ENCODE results near the gene DPF3.

Gene DPF3

GRCh38 chr14:72736786-72737559 lies 156.9 kb downstream of the DPF3 start:
- no peak for TF ChIP-seq ELF4 (IDR thresholded peaks at IDR 0.05)
- no peak for TF ChIP-seq ARNT (IDR thresholded peaks at IDR 0.05)
- no peak for TF ChIP-seq BHLHE40 (IDR thresholded peaks at IDR 0.05; ENCODE audit: borderline replicate concordance)
- TF ChIP-seq FOXM1 (IDR thresholded peaks at IDR 0.05; ENCODE audit: borderline replicate concordance), result no peak
- no peak for TF ChIP-seq TARDBP (IDR thresholded peaks at IDR 0.05)
- CTCF ChIA-PET, result interaction anchor here (0.7 kb wide), 1 partner anchor 152 kb away, joined by 3 read pairs; no protein-coding TSS in a partner anchor
- POLR2A ChIA-PET, result no interaction called here
- DNase-seq (ENCODE audit: extremely low spot score), result no peak

GRCh38 chr14:72736308-72736707 lies 157.6 kb downstream of the DPF3 start:
- ChIA-PET CTCF (no interaction called here), POLR2A (no interaction called here)
- DNase-seq (ENCODE audit: extremely low spot score), result no peak
- no peak for TF ChIP-seq ARNT (IDR thresholded peaks at IDR 0.05)
- TF ChIP-seq NFRKB (IDR thresholded peaks at IDR 0.05), result no peak
- no peak for TF ChIP-seq TARDBP (IDR thresholded peaks at IDR 0.05)
- no peak for TF ChIP-seq BHLHE40 (IDR thresholded peaks at IDR 0.05; ENCODE audit: borderline replicate concordance)
- TF ChIP-seq SP1 (IDR thresholded peaks at IDR 0.05), result no peak
- TF ChIP-seq CTBP1 (IDR thresholded peaks at IDR 0.05; ENCODE audit: borderline replicate concordance), result no peak
- TF ChIP-seq LEF1 (IDR thresholded peaks at IDR 0.05; ENCODE audit: borderline replicate concordance), result no peak
- TF ChIP-seq FOXA1 (IDR thresholded peaks at IDR 0.05), result no peak
- no peak for TF ChIP-seq ZNF384 (IDR thresholded peaks at IDR 0.05)
- no peak for TF ChIP-seq L3MBTL2 (conservative IDR thresholded peaks at IDR 0.05)
- TF ChIP-seq SUZ12 (IDR thresholded peaks at IDR 0.05), result no peak
- TF ChIP-seq FOXM1 (IDR thresholded peaks at IDR 0.05; ENCODE audit: borderline replicate concordance), result no peak
- TF ChIP-seq PKNOX1 (IDR thresholded peaks at IDR 0.05), result no peak
- TF ChIP-seq ELF4 (IDR thresholded peaks at IDR 0.05), result no peak
- no peak for TF ChIP-seq FOXK2 (IDR thresholded peaks at IDR 0.05)
- no peak for TF ChIP-seq HDGF (IDR thresholded peaks at IDR 0.05; ENCODE audit: borderline replicate concordance)

- ChIA-PET POLR2A (no interaction called here), CTCF (interaction anchor here (0.6 kb wide), 1 partner anchor 591 kb away, joined by 3 read pairs; no protein-coding TSS in a partner anchor)
- no peak for DNase-seq (ENCODE audit: extremely low spot score)
- TF ChIP-seq SUZ12 (IDR thresholded peaks at IDR 0.05), result no peak
- no peak for TF ChIP-seq FOXA1 (IDR thresholded peaks at IDR 0.05)
- no peak for TF ChIP-seq CTBP1 (IDR thresholded peaks at IDR 0.05; ENCODE audit: borderline replicate concordance)
- no peak for TF ChIP-seq ARNT (IDR thresholded peaks at IDR 0.05)
- TF ChIP-seq L3MBTL2 (conservative IDR thresholded peaks at IDR 0.05), result no peak
- TF ChIP-seq FOXM1 (IDR thresholded peaks at IDR 0.05; ENCODE audit: borderline replicate concordance), result no peak
- TF ChIP-seq BHLHE40 (IDR thresholded peaks at IDR 0.05; ENCODE audit: borderline replicate concordance), result no peak
- TF ChIP-seq NFRKB (IDR thresholded peaks at IDR 0.05), result no peak
- TF ChIP-seq SP1 (IDR thresholded peaks at IDR 0.05), result no peak
- no peak for TF ChIP-seq ELF4 (IDR thresholded peaks at IDR 0.05)
- no peak for TF ChIP-seq ZNF384 (IDR thresholded peaks at IDR 0.05)
- TF ChIP-seq PKNOX1 (IDR thresholded peaks at IDR 0.05), result no peak
- TF ChIP-seq TARDBP (IDR thresholded peaks at IDR 0.05), result no peak
- TF ChIP-seq FOXK2 (IDR thresholded peaks at IDR 0.05), result no peak
- no peak for TF ChIP-seq LEF1 (IDR thresholded peaks at IDR 0.05; ENCODE audit: borderline replicate concordance)
- TF ChIP-seq HDGF (IDR thresholded peaks at IDR 0.05; ENCODE audit: borderline replicate concordance), result no peak
Observed at GRCh38 chr14:72732022-72732780, 161.7 kb downstream of the DPF3 start.

GRCh38 chr14:72731252-72732020 lies 162.5 kb downstream of the DPF3 start:
- TF ChIP-seq FOXK2 (IDR thresholded peaks at IDR 0.05) (no peak), NFRKB (IDR thresholded peaks at IDR 0.05) (no peak), ELF4 (IDR thresholded peaks at IDR 0.05) (no peak), CTBP1 (IDR thresholded peaks at IDR 0.05; ENCODE audit: borderline replicate concordance) (no peak), BHLHE40 (IDR thresholded peaks at IDR 0.05; ENCODE audit: borderline replicate concordance) (no peak), HDGF (IDR thresholded peaks at IDR 0.05; ENCODE audit: borderline replicate concordance) (no peak), TARDBP (IDR thresholded peaks at IDR 0.05) (no peak), ARNT (IDR thresholded peaks at IDR 0.05) (no peak), LEF1 (IDR thresholded peaks at IDR 0.05; ENCODE audit: borderline replicate concordance) (no peak), L3MBTL2 (conservative IDR thresholded peaks at IDR 0.05) (no peak), SP1 (IDR thresholded peaks at IDR 0.05) (no peak), FOXA1 (IDR thresholded peaks at IDR 0.05) (no peak), PKNOX1 (IDR thresholded peaks at IDR 0.05) (no peak), FOXM1 (IDR thresholded peaks at IDR 0.05; ENCODE audit: borderline replicate concordance) (no peak), SUZ12 (IDR thresholded peaks at IDR 0.05) (no peak), ZNF384 (IDR thresholded peaks at IDR 0.05) (no peak)
- no peak for DNase-seq (ENCODE audit: extremely low spot score)
- POLR2A ChIA-PET, result no interaction called here
- CTCF ChIA-PET, result no interaction called here

GRCh38 chr14:72730468-72730867 lies 163.4 kb downstream of the DPF3 start:
- ChIA-PET CTCF (no interaction called here), POLR2A (no interaction called here)
- DNase-seq (ENCODE audit: extremely low spot score), result no peak
- TF ChIP-seq PKNOX1 (IDR thresholded peaks at IDR 0.05) (no peak), NFRKB (IDR thresholded peaks at IDR 0.05) (no peak), LEF1 (IDR thresholded peaks at IDR 0.05; ENCODE audit: borderline replicate concordance) (no peak), ELF4 (IDR thresholded peaks at IDR 0.05) (no peak), FOXK2 (IDR thresholded peaks at IDR 0.05) (no peak), HDGF (IDR thresholded peaks at IDR 0.05; ENCODE audit: borderline replicate concordance) (no peak), BHLHE40 (IDR thresholded peaks at IDR 0.05; ENCODE audit: borderline replicate concordance) (no peak), SUZ12 (IDR thresholded peaks at IDR 0.05) (no peak), SP1 (IDR thresholded peaks at IDR 0.05) (no peak), TARDBP (IDR thresholded peaks at IDR 0.05) (no peak), CTBP1 (IDR thresholded peaks at IDR 0.05; ENCODE audit: borderline replicate concordance) (no peak), ARNT (IDR thresholded peaks at IDR 0.05) (no peak), FOXM1 (IDR thresholded peaks at IDR 0.05; ENCODE audit: borderline replicate concordance) (no peak), L3MBTL2 (conservative IDR thresholded peaks at IDR 0.05) (no peak), ZNF384 (IDR thresholded peaks at IDR 0.05) (no peak), FOXA1 (IDR thresholded peaks at IDR 0.05) (no peak)

Measured in HEK293T (cell line).